ENCODE measurements around the gene CHID1.

The CHID1 gene

GRCh38 chr11:862081-862661, 48.4 kb downstream of the CHID1 start:
- DNase-seq = no peak

GRCh38 chr11:861105-861479, 49.5 kb downstream of the CHID1 start:
- DNase-seq = no peak

- DNase-seq = no peak
Measured at GRCh38 chr11:860234-861104, 50.1 kb downstream of the CHID1 start.

GRCh38 chr11:859394-860131, 51.0 kb downstream of the CHID1 start:
- DNase-seq = peak; percentile 36 to 80

- DNase-seq = no peak
Measured at GRCh38 chr11:858762-859339, 51.8 kb downstream of the CHID1 start.

GRCh38 chr11:858053-858761, 52.4 kb downstream of the CHID1 start:
- DNase-seq = no peak

- no peak for DNase-seq
Measured at GRCh38 chr11:856397-856796, 54.2 kb downstream of the CHID1 start.

GRCh38 chr11:855796-856195, 54.8 kb downstream of the CHID1 start:
- DNase-seq = no peak

GRCh38 chr11:855330-855674, 55.3 kb downstream of the CHID1 start:
- no peak for DNase-seq

GRCh38 chr11:854601-855329, 55.8 kb downstream of the CHID1 start:
- DNase-seq = no peak

- DNase-seq = no peak
Measured at GRCh38 chr11:853682-854448, 56.7 kb downstream of the CHID1 start.

- no peak for DNase-seq
Measured at GRCh38 chr11:852762-853161, 57.8 kb downstream of the CHID1 start.

- no peak for DNase-seq
Measured at GRCh38 chr11:850775-851763, 59.5 kb downstream of the CHID1 start.

- no peak for DNase-seq
Measured at GRCh38 chr11:849951-850774, 60.4 kb downstream of the CHID1 start.

GRCh38 chr11:849104-849824, 61.3 kb downstream of the CHID1 start:
- DNase-seq = no peak

- DNase-seq = peak in 1 of 2 experiments; percentile 16
Measured at GRCh38 chr11:848380-848931, 62.2 kb downstream of the CHID1 start.

GRCh38 chr11:847876-848275, 62.7 kb downstream of the CHID1 start:
- DNase-seq = no peak

- DNase-seq = no peak
Measured at GRCh38 chr11:846496-847098, 64.0 kb downstream of the CHID1 start.
